Epithelial cell of esophagus (primary cell): ENCODE measurements around the gene TCF7L2.

ENCODE experiments used
- DNase-seq: peaks from one replicate; pipeline ENCODE4 v3.0.0; 2010; ENCODE audit warnings: low read depth
- H3K4me3 ChIP-seq: 2 replicates; pipeline ENCODE4 v1.5.1; 2011; ENCODE audit warnings: mild to moderate bottlenecking, low read length, control low read depth
- TF ChIP-seq, protein P1 (sequence below): IDR thresholded peaks from 2 replicates; pipeline ENCODE4 v1.5.1; 2011; ENCODE audit warnings: low read depth, mild to moderate bottlenecking, low read length, control low read depth, inconsistent platforms; ENCODE audit not compliant: insufficient read depth; ENCODE audit errors: missing control alignments

TCF7L2 gene

DNA sequence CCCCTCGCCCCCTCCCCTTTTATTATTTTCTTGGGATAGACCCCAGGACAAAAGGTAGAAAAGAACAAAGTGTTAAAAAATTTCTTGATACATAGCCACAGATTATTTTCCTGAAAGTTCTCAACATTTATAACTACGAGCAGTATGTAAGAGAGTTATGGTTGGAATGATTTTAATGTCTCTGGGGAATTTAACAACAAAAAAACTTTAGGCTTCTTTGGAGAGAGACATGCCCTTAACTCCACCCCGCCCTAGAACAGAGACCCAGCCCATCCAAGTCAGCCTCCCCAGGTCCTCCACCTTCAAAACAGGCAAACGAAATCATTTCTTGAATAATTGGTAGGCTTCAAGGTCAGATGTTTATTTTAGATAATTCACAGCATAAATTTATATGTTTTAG is 97.1 kb downstream of the TCF7L2 start:
- no peak for DNase-seq
- H3K4me3 ChIP-seq, result no peak overlapping the region
- TF ChIP-seq, protein P1, sequence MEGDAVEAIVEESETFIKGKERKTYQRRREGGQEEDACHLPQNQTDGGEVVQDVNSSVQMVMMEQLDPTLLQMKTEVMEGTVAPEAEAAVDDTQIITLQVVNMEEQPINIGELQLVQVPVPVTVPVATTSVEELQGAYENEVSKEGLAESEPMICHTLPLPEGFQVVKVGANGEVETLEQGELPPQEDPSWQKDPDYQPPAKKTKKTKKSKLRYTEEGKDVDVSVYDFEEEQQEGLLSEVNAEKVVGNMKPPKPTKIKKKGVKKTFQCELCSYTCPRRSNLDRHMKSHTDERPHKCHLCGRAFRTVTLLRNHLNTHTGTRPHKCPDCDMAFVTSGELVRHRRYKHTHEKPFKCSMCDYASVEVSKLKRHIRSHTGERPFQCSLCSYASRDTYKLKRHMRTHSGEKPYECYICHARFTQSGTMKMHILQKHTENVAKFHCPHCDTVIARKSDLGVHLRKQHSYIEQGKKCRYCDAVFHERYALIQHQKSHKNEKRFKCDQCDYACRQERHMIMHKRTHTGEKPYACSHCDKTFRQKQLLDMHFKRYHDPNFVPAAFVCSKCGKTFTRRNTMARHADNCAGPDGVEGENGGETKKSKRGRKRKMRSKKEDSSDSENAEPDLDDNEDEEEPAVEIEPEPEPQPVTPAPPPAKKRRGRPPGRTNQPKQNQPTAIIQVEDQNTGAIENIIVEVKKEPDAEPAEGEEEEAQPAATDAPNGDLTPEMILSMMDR, result no peak

DNA sequence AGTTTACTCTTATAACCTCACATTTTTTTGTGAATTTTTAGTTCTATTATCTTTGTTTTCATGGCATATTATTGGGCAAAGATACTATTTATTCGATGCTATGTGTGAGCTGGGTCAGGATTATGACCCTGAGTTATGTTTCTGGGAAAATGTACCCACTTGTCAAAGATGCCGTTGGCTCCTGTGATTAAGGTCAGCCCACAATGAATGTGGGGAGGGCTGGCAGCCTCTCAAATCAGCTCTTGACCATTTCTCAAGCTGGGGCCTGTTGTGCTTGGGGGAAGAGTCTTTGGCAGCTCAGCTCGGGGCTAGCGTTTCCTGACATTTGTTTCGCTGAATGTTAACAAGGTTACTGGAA is 97.5 kb downstream of the TCF7L2 start:
- peak; percentile 57 for DNase-seq
- TF ChIP-seq, protein P1, result no peak
- H3K4me3 ChIP-seq, result no peak overlapping the region

DNA sequence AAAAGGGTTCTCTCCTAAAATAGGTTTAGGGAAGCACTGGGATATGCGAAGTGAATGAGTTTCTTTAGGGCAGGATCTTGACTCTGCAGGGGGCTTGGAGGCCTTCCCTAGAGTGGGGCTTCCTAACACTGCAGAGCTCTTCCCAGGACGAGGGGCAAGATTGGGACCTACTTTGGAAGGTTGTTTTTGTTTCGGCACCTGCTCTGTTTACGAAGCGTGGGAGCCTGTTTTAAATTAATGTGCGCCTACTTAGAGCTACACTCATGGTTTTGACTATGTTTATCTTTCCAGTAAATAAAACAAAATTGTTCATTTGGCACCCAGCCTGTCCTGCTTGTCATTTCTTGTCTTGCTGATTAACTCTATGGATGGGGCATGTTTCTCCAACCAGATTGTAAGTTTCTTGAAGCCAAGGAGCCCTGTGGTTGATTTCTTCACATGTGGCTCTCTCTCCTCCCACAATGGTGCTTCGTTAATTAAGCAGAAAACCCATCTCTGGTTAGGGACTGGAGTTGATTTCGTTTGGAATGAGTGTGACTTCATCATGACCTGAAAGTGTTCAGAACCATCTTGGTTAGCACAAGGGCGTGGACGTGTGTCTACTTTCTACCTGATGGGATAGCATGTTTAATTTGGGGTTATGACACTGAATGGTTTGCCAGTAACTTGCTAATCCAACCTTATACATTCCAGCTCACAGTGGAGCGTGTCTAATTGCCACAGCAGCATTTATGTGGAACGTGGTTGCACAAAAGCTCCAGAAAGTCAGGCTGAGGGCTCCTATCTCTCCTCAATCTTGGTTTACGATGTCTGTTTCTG is 98.1 kb downstream of the TCF7L2 start:
- no peak overlapping the region for H3K4me3 ChIP-seq
- TF ChIP-seq, protein P1, result no peak
- DNase-seq, result peak; percentile 79

DNA sequence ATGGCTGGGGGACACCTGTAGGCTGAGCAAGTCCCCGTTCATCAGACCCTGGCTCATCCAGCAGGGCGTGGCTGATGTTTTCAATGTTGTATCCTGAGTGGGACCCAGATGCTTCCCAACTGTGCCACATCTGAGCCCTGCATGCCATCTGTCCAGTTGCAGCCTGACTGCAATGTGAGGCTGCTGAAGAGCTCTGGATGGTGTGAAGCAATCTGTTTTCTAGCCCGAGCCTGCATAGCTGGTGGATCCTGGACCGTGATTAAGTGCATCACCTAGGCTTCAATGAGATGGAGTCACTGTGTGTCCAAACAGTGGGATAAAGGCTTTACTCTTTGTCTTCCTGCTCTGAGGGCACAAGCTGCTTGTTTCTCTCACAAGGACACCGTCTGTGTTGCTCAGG is 99.8 kb downstream of the TCF7L2 start:
- DNase-seq, result peak; percentile 52
- TF ChIP-seq, protein P1, result no peak
- no peak overlapping the region for H3K4me3 ChIP-seq

DNA sequence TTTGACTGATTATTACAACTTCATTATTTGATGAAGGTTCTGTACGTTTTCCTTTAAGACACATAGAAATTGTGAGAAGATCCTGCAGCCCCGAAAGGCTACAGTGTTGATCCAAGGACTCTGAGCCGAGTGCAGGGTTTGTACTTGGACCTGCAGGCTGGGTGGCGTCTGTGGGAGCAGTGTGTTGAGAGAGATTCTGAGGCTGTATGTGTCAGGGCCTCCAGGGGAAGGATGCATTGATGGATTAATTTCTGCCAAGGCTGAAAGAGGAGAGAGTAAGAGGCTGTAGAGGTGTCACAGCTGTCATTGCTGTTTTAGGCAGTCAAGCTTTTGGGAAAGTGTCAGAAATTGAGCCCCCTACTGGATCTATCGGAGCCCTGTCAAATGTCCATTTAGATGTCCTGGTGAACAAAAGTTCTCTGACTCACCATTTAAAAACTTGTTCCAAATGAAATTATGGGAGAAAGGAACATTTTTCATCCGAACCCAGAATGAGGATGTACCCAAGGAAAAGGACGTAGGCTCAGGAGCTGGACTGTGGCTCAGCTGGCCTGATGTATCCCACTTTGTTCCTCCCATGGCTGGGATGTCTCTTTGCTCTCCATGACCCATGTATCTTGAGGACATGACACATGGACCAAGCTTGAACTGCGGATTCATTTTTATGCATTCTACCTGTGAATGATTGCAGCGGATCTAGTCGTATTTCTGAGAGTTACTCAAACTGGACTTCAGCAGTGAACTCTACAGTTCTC is 102.2 kb downstream of the TCF7L2 start:
- TF ChIP-seq, protein P1, result no peak
- H3K4me3 ChIP-seq, result no peak overlapping the region
- DNase-seq, result no peak

DNA sequence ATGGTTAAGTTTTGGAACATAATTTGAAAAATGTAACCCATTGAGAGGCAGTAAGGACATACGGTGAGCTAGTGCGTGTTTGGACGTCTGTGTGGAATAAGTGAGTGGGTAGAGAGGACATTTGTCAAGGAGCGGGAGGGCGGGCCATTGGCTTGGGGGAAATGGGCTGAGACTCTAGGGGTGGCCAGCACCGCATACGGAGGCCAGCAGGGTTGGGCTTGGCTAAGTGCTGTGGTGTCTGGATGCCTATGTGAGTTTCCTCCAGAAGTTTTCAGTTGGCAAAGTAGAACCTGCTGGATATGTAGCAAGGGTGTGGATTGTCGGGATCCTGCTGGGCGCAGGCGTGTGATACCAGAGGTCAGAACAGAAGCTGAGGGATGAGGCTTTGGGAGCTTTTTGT is 103.0 kb downstream of the TCF7L2 start:
- TF ChIP-seq, protein P1, result no peak
- H3K4me3 ChIP-seq, result no peak overlapping the region
- DNase-seq, result no peak

DNA sequence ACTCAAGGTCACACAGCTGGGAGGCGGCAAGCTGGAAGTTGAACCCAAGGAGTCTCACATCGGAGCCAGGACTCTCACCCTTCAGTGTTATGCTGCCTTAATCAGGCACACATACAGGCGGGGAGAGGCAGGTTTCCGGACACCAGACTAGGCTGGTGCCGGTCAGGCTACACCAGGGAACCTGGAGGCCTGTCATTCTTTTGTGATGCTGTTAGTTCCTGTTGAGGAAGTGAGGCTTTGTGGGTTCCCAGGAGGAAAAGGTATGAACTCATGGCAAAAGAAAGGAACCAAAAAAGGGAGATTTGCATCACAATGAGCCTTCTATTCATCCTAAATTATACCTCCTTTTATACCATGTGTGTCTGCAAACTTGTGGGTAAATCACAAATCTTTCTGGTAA is 103.8 kb downstream of the TCF7L2 start:
- H3K4me3 ChIP-seq, result no peak overlapping the region
- peak; percentile 64 for DNase-seq
- TF ChIP-seq, protein P1, result no peak
